H1 (cell line): ENCODE measurements around the gene GNG11. TPM values are rescaled to one million over a fixed set of nuclear protein-coding genes. Genes with fewer than 3 reads are reported as not detected.

Experiments
- BACH1 ChIP-seq: IDR thresholded peaks from 2 replicates; pipeline ENCODE4 v1.6.1; 2012; ENCODE audit warnings: low read length, improper control_type of control experiment
- BRCA1 ChIP-seq: IDR thresholded peaks from 2 replicates; pipeline ENCODE4 v1.6.1; 2012; ENCODE audit warnings: low read depth, low read length, improper control_type of control experiment
- EGR1 ChIP-seq: IDR thresholded peaks from 2 replicates; pipeline ENCODE4 v1.6.1; 2011; ENCODE audit warnings: low read depth, low read length, borderline replicate concordance
- EP300 ChIP-seq, 2 experiments: IDR thresholded peaks; 1 replicate in 1 of 2; 2 replicates in 1 of 2; pipeline ENCODE4 v1.6.1; 2011 to 2012; ENCODE audit warnings: low read depth in 2 of 2, low read length in 2 of 2, mild to moderate bottlenecking in 2 of 2, borderline replicate concordance in 1 of 2, inconsistent platforms in 1 of 2, moderate library complexity in 1 of 2
- KDM5A ChIP-seq: fragments of 200-600 bp; IDR thresholded peaks from 2 replicates; pipeline ENCODE4 v1.7.1; 2012; ENCODE audit warnings: mild to moderate bottlenecking, low read length, inconsistent platforms, mixed read lengths
- NRF1 ChIP-seq: IDR thresholded peaks from 2 replicates; pipeline ENCODE4 v1.6.1; 2011; ENCODE audit warnings: mild to moderate bottlenecking, low read depth, low read length, improper control_type of control experiment
- RAD21 ChIP-seq, 2 experiments: IDR thresholded peaks in 1 of 2; conservative IDR thresholded peaks in 1 of 2; 2 replicates each; pipeline ENCODE4 v1.6.1; 2011; ENCODE audit warnings: low read depth in 2 of 2, low read length in 2 of 2, improper control_type of control experiment in 1 of 2, inconsistent platforms in 1 of 2, mild to moderate bottlenecking in 1 of 2, moderate library complexity in 1 of 2
- TEAD4 ChIP-seq: IDR thresholded peaks from 2 replicates; pipeline ENCODE4 v1.6.1; 2012; ENCODE audit warnings: low read depth, low read length, inconsistent platforms, mixed read lengths
- polyA plus RNA-seq, 7 experiments: library from polyadenylated mRNA; depleted of rRNA in 3 of 7; stranded (reverse) in 5 of 7; unstranded in 2 of 7; fragments of >200 nt in 5 of 7; fragments of 200-250 nt in 2 of 7; gene quantifications; 1 replicate in 5 of 7; 2 replicates in 1 of 7; 4 replicates in 1 of 7; pipeline versions ENCODE4 v1.2.1 to v1.2.3, GENCODE V29; 2011 to 2013; ENCODE audit warnings: missing spikeins in 2 of 7, mixed read lengths in 2 of 7
- total RNA-seq: library from RNA; stranded (reverse); fragmentation: NEBNext Ultra II Directional; extraction: Animal tissue kit (Norgen Biotek cat#: 25700); gene quantifications from 2 replicates; pipeline ENCODE4 v1.2.1, GENCODE V29; 2021
- TF ChIP-seq, protein P1 (sequence below): fragments of 300-600 bp; sonication (generic); IDR thresholded peaks from 2 replicates; pipeline ENCODE4 v1.7.1; 2012; ENCODE audit warnings: low read length, moderate library complexity, mild to moderate bottlenecking, inconsistent platforms; ENCODE audit not compliant: insufficient replicate concordance

Gene GNG11
- total and polyA plus RNA-seq, 2 of the 8 experiments (the other 6 are each of a cell fraction or from before 2014, with no cell fraction given) = 0.38 to 1.3 TPM

- TF ChIP-seq, protein P1, sequence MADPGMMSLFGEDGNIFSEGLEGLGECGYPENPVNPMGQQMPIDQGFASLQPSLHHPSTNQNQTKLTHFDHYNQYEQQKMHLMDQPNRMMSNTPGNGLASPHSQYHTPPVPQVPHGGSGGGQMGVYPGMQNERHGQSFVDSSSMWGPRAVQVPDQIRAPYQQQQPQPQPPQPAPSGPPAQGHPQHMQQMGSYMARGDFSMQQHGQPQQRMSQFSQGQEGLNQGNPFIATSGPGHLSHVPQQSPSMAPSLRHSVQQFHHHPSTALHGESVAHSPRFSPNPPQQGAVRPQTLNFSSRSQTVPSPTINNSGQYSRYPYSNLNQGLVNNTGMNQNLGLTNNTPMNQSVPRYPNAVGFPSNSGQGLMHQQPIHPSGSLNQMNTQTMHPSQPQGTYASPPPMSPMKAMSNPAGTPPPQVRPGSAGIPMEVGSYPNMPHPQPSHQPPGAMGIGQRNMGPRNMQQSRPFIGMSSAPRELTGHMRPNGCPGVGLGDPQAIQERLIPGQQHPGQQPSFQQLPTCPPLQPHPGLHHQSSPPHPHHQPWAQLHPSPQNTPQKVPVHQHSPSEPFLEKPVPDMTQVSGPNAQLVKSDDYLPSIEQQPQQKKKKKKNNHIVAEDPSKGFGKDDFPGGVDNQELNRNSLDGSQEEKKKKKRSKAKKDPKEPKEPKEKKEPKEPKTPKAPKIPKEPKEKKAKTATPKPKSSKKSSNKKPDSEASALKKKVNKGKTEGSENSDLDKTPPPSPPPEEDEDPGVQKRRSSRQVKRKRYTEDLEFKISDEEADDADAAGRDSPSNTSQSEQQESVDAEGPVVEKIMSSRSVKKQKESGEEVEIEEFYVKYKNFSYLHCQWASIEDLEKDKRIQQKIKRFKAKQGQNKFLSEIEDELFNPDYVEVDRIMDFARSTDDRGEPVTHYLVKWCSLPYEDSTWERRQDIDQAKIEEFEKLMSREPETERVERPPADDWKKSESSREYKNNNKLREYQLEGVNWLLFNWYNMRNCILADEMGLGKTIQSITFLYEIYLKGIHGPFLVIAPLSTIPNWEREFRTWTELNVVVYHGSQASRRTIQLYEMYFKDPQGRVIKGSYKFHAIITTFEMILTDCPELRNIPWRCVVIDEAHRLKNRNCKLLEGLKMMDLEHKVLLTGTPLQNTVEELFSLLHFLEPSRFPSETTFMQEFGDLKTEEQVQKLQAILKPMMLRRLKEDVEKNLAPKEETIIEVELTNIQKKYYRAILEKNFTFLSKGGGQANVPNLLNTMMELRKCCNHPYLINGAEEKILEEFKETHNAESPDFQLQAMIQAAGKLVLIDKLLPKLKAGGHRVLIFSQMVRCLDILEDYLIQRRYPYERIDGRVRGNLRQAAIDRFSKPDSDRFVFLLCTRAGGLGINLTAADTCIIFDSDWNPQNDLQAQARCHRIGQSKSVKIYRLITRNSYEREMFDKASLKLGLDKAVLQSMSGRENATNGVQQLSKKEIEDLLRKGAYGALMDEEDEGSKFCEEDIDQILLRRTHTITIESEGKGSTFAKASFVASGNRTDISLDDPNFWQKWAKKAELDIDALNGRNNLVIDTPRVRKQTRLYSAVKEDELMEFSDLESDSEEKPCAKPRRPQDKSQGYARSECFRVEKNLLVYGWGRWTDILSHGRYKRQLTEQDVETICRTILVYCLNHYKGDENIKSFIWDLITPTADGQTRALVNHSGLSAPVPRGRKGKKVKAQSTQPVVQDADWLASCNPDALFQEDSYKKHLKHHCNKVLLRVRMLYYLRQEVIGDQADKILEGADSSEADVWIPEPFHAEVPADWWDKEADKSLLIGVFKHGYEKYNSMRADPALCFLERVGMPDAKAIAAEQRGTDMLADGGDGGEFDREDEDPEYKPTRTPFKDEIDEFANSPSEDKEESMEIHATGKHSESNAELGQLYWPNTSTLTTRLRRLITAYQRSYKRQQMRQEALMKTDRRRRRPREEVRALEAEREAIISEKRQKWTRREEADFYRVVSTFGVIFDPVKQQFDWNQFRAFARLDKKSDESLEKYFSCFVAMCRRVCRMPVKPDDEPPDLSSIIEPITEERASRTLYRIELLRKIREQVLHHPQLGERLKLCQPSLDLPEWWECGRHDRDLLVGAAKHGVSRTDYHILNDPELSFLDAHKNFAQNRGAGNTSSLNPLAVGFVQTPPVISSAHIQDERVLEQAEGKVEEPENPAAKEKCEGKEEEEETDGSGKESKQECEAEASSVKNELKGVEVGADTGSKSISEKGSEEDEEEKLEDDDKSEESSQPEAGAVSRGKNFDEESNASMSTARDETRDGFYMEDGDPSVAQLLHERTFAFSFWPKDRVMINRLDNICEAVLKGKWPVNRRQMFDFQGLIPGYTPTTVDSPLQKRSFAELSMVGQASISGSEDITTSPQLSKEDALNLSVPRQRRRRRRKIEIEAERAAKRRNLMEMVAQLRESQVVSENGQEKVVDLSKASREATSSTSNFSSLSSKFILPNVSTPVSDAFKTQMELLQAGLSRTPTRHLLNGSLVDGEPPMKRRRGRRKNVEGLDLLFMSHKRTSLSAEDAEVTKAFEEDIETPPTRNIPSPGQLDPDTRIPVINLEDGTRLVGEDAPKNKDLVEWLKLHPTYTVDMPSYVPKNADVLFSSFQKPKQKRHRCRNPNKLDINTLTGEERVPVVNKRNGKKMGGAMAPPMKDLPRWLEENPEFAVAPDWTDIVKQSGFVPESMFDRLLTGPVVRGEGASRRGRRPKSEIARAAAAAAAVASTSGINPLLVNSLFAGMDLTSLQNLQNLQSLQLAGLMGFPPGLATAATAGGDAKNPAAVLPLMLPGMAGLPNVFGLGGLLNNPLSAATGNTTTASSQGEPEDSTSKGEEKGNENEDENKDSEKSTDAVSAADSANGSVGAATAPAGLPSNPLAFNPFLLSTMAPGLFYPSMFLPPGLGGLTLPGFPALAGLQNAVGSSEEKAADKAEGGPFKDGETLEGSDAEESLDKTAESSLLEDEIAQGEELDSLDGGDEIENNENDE = no peak
- TF ChIP-seq RAD21 (IDR thresholded peaks at IDR 0.05 in 1 of 2, conservative IDR thresholded peaks at IDR 0.05 in 1 of 2; ENCODE audit: low read depth in 2 of 2, low read length in 2 of 2) (no peak), BACH1 (no peak), EP300 (IDR thresholded peaks at IDR 0.05; ENCODE audit: borderline replicate concordance in 1 of 2, low read depth in 2 of 2, low read length in 2 of 2) (no peak), TEAD4 (no peak), KDM5A (no peak), EGR1 (no peak), NRF1 (no peak), BRCA1 (no peak)
- TF ChIP-seq, all 59 proteins: peak for 0
Observed at GRCh38 chr7:93882468-93882867, 39.1 kb upstream of the GNG11 start (continued).
